ENCODE results near the gene KISS1.

GRCh38 chr1:204194080-204194479 is 2.2 kb downstream of the KISS1 start:
- no peak for TF ChIP-seq CTCF (conservative IDR thresholded peaks at IDR 0.05 in 1 of 2, IDR thresholded peaks at IDR 0.05 in 1 of 2; ENCODE audit: low read depth in 1 of 2, low read length in 2 of 2)
- TF ChIP-seq EZH2 (IDR thresholded peaks at IDR 0.05; ENCODE audit: low read length, missing control alignments) = no peak
